ENCODE data around the gene COL28A1. TPM values are rescaled to one million over a fixed set of nuclear protein-coding genes. Genes with fewer than 3 reads are reported as not detected.

COL28A1 gene
- total and polyA plus RNA-seq, 2 of the 13 experiments (the other 11 are each of a cell fraction or from before 2014, with no cell fraction given): 0.07 to 0.15 TPM

GRCh38 chr7:7556852-7557251 lies 21.2 kb upstream of the COL28A1 start:
- H3K79me2 ChIP-seq (ENCODE audit: insufficient read depth, low read length): no peaks in the 10 kb centered on the region
- H3K9me3 ChIP-seq (ENCODE audit: low read length): no peaks in the 10 kb centered on the region
- ChIA-PET POLR2A (no interaction called here), CTCF (ENCODE audit: low intra/inter-chr PET ratio, low total read pairs) (no interaction called here)
- H3K27ac ChIP-seq (ENCODE audit: extremely low read length, insufficient read depth, low read length): no peak overlapping the region
- no peaks in the 10 kb centered on the region for H3K27me3 ChIP-seq (ENCODE audit: control insufficient read depth in 1 of 2, insufficient read depth in 2 of 2, low read length in 2 of 2)
- no peaks in the 10 kb centered on the region for H4K20me1 ChIP-seq (ENCODE audit: insufficient read depth, low read length)
- no peak overlapping the region for H3K4me2 ChIP-seq (ENCODE audit: low read depth, low read length)
- ATAC-seq (no peak), FAIRE-seq (no peak), DNase-seq (ENCODE audit: low spot score) (no peak)
- in situ Hi-C loops (cut with HindIII; ENCODE audit: extremely low pct_ligation_motif_present, low pct_unique_long_range_greater_than_20kb): no loop called here
- H3K4me1 ChIP-seq (ENCODE audit: insufficient read depth, low read length): no peaks in the 10 kb centered on the region
- TF ChIP-seq ZNF235 (CRISPR knock-in tag; IDR thresholded peaks at IDR 0.05; ENCODE audit: borderline replicate concordance) (no peak), ZNF570 (CRISPR knock-in tag; IDR thresholded peaks at IDR 0.05; ENCODE audit: borderline replicate concordance) (no peak), ZNF451 (CRISPR knock-in tag; IDR thresholded peaks at IDR 0.05) (no peak), ELF4 (CRISPR knock-in tag; IDR thresholded peaks at IDR 0.05; ENCODE audit: borderline replicate concordance) (no peak), ZNF34 (CRISPR knock-in tag; IDR thresholded peaks at IDR 0.05; ENCODE audit: borderline replicate concordance) (no peak), NCOA1 (CRISPR knock-in tag; IDR thresholded peaks at IDR 0.05) (no peak), ZBTB4 (CRISPR knock-in tag; IDR thresholded peaks at IDR 0.05; ENCODE audit: borderline replicate concordance) (no peak), SSRP1 (CRISPR knock-in tag; IDR thresholded peaks at IDR 0.05) (no peak), ZNF7 (CRISPR knock-in tag; IDR thresholded peaks at IDR 0.05) (no peak), PRDM15 (CRISPR knock-in tag; IDR thresholded peaks at IDR 0.05) (no peak), ZNF780A (CRISPR knock-in tag; IDR thresholded peaks at IDR 0.05) (no peak), IKZF5 (CRISPR knock-in tag; IDR thresholded peaks at IDR 0.05) (no peak), PBX2 (CRISPR knock-in tag; IDR thresholded peaks at IDR 0.05) (no peak), GZF1 (CRISPR knock-in tag; IDR thresholded peaks at IDR 0.05) (no peak), ZFP36L2 (CRISPR knock-in tag; IDR thresholded peaks at IDR 0.05) (no peak), ZNF136 (CRISPR knock-in tag; IDR thresholded peaks at IDR 0.05; ENCODE audit: low read depth) (no peak), ZNF547 (CRISPR knock-in tag; IDR thresholded peaks at IDR 0.05) (no peak), ZBTB8A (CRISPR knock-in tag; IDR thresholded peaks at IDR 0.05; ENCODE audit: borderline replicate concordance, low read depth) (no peak)
- intact Hi-C loops (cut with micrococcal nuclease; ENCODE audit: unreplicated experiment): no loop called here
- H3K4me3 ChIP-seq (replicated peaks in 1 of 3; ENCODE audit: insufficient read depth in 1 of 3, low read depth in 2 of 3, low read length in 3 of 3): no peak overlapping the region
- no TSS peak for BruUV-seq (replicated peaks)
- 100% methylated on average over 1 of the region's 1 CpG for WGBS (ENCODE audit: low lambda C conversion rate)
- H2AFZ ChIP-seq (ENCODE audit: low read length): no peak overlapping the region
- no peaks in the 10 kb centered on the region for H3K36me3 ChIP-seq (replicated peaks in 1 of 2; ENCODE audit: control insufficient read depth in 1 of 2, insufficient read depth in 2 of 2, low read length in 2 of 2)
- H3K9ac ChIP-seq (ENCODE audit: insufficient read depth, low read depth, low read length): no peak overlapping the region

All from HepG2 (cell line).